Fibroblast of lung (primary cell): ENCODE data around the gene COA1. TPM values are rescaled to one million over a fixed set of nuclear protein-coding genes. Genes with fewer than 3 reads are reported as not detected.

Source experiments
- DNase-seq, 2 donors: peaks; one replicate each; pipeline versions ENCODE4 v3.0.0 to v3.0.0-alpha.2; 2010; ENCODE audit warnings: low read depth in 2 of 2
- H2AFZ ChIP-seq: 2 replicates; pipeline ENCODE4 v1.5.1; 2012; ENCODE audit warnings: low read length, control low read depth, inconsistent platforms
- H3K27ac ChIP-seq: 2 replicates; pipeline ENCODE4 v1.5.1; 2011; ENCODE audit warnings: low read length, control low read depth; ENCODE audit not compliant: insufficient read depth
- H3K27me3 ChIP-seq: 2 replicates; pipeline ENCODE4 v1.5.1; 2011; ENCODE audit warnings: mild to moderate bottlenecking, low read length; ENCODE audit not compliant: control insufficient read depth, insufficient read depth
- H3K36me3 ChIP-seq: 2 replicates; pipeline ENCODE4 v1.5.1; 2011; ENCODE audit warnings: low read length; ENCODE audit not compliant: control insufficient read depth, insufficient read depth
- H3K4me1 ChIP-seq: 2 replicates; pipeline ENCODE4 v1.5.1; 2011; ENCODE audit warnings: low read length; ENCODE audit not compliant: control insufficient read depth, insufficient read depth; ENCODE audit errors: extremely low read depth
- H3K4me2 ChIP-seq: 2 replicates; pipeline ENCODE4 v1.5.1; 2011; ENCODE audit warnings: low read length, control low read depth; ENCODE audit not compliant: insufficient read depth; ENCODE audit errors: extremely low read depth
- H3K4me3 ChIP-seq, 4 experiments: fragments of 200-600 bp in 1 of 4; sonication (generic) in 1 of 4; replicated peaks in 1 of 4; 2 replicates each; pipeline ENCODE4 v1.5.1; 2011 to 2016; ENCODE audit warnings: low read length in 4 of 4, low read depth in 3 of 4, mild to moderate bottlenecking in 3 of 4, control low read depth in 2 of 4, inconsistent platforms in 1 of 4, mixed read lengths in 1 of 4; ENCODE audit not compliant: insufficient read depth in 1 of 4; ENCODE audit errors: control extremely low read depth in 1 of 4
- H3K79me2 ChIP-seq: 2 replicates; pipeline ENCODE4 v1.5.1; 2012; ENCODE audit warnings: mild to moderate bottlenecking, low read length, inconsistent platforms; ENCODE audit not compliant: control insufficient read depth, insufficient read depth
- H3K9ac ChIP-seq: 2 replicates; pipeline ENCODE4 v1.5.1; 2011; ENCODE audit warnings: mild to moderate bottlenecking, low read length, control low read depth; ENCODE audit not compliant: insufficient read depth
- H3K9me3 ChIP-seq: 2 replicates; pipeline ENCODE4 v1.5.1; 2012; ENCODE audit warnings: low read depth, low read length; ENCODE audit not compliant: control insufficient read depth, insufficient read depth
- H4K20me1 ChIP-seq: 2 replicates; pipeline ENCODE4 v1.5.1; 2011; ENCODE audit warnings: low read length; ENCODE audit not compliant: control insufficient read depth, insufficient read depth; ENCODE audit errors: extremely low read depth
- EZH2 ChIP-seq: IDR thresholded peaks from 2 replicates; pipeline ENCODE4 v1.5.1; 2012; ENCODE audit warnings: low read length, control low read depth, mild to moderate bottlenecking; ENCODE audit errors: missing control alignments
- polyA plus RNA-seq, 2 donors: library from polyadenylated mRNA; depleted of rRNA in 1 of 2; stranded (reverse) in 1 of 2; unstranded in 1 of 2; fragments of >200 nt; gene quantifications; 2 replicates each; pipeline ENCODE4 v1.2.1, GENCODE V29; 2011 to 2012; ENCODE audit warnings: missing spikeins in 1 of 2
- total RNA-seq: library from RNA; depleted of rRNA; stranded (reverse); fragments of >200 nt; gene quantifications from 2 replicates; pipeline ENCODE4 v1.2.1, GENCODE V29; 2014
- TF ChIP-seq, protein P1 (sequence below), 2 donors: IDR thresholded peaks in 1 of 2; conservative IDR thresholded peaks in 1 of 2; 1 replicate in 1 of 2; 2 replicates in 1 of 2; pipeline ENCODE4 v1.5.1; 2011 to 2012; ENCODE audit warnings: low read length in 2 of 2, control low read depth in 1 of 2, inconsistent platforms in 1 of 2, low read depth in 1 of 2, mild to moderate bottlenecking in 1 of 2

Gene COA1
- total and polyA plus RNA-seq, 2 donors (not counting 1 experiment from before 2014, with no cell fraction given), result 28.8 to 39.6 TPM

DNA sequence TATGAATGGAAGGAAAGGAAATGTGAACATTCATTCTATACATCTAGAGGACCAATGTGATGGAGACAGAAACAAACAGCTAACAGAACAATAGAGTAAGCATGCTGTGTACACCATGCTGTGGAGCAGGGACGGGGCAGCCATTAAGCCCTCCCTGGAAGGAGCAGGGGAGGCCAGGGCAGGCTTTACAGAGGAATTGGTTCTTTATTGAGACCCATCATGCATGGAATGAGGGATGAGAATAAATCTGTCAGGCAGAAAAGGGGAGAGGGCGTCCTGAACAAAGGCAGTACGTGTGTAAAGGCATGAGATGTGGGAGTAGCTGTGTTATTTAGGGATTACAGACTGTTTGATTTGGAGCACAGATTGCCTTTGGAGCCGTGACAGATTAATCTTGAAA is 111.2 kb downstream of the COA1 start:
- no peak overlapping the region for H3K27ac ChIP-seq

DNA sequence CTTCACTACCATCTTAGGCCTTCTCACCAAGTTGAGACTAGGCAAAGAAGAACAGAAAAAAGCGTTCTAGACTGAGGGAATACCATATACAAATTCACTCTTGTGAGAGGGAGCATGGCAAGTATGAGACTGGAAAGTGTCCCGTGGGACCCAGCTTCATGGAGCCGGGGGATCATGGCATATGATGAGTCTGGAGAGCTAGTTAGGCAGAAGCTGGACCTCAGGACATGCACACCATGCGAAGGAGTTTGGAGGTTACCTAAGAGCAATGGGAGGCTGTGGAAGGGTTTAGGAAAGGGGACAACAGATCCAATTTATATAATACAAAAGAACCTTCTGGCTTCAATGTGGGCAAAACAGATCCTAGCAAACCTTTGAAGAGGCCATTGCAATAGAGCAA is 112.3 kb downstream of the COA1 start:
- Histone ChIP-seq H3K36me3 (peaks cover 11% of the 10 kb centered on the region), H3K27me3 (no peaks in the 10 kb centered on the region), H3K4me1 (peaks cover 10% of the 10 kb centered on the region), H4K20me1 (no peaks in the 10 kb centered on the region), H3K9me3 (no peaks in the 10 kb centered on the region), H3K4me3 (no peak overlapping the region), H3K9ac (no peak overlapping the region), H3K27ac (no peak overlapping the region), H3K79me2 (peaks cover 69% of the 10 kb centered on the region), H3K4me2 (no peak overlapping the region), H2AFZ (no peak overlapping the region)
- TF ChIP-seq EZH2, result no peak
- TF ChIP-seq, protein P1, sequence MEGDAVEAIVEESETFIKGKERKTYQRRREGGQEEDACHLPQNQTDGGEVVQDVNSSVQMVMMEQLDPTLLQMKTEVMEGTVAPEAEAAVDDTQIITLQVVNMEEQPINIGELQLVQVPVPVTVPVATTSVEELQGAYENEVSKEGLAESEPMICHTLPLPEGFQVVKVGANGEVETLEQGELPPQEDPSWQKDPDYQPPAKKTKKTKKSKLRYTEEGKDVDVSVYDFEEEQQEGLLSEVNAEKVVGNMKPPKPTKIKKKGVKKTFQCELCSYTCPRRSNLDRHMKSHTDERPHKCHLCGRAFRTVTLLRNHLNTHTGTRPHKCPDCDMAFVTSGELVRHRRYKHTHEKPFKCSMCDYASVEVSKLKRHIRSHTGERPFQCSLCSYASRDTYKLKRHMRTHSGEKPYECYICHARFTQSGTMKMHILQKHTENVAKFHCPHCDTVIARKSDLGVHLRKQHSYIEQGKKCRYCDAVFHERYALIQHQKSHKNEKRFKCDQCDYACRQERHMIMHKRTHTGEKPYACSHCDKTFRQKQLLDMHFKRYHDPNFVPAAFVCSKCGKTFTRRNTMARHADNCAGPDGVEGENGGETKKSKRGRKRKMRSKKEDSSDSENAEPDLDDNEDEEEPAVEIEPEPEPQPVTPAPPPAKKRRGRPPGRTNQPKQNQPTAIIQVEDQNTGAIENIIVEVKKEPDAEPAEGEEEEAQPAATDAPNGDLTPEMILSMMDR (conservative IDR thresholded peaks at IDR 0.05 in 1 of 2, IDR thresholded peaks at IDR 0.05 in 1 of 2; ENCODE audit: low read depth in 1 of 2, low read length in 2 of 2), result no peak
- DNase-seq, result no peak

More for the DNA sequence above, 111.2 kb downstream of the COA1 start:
- Histone ChIP-seq H3K4me3 (no peak overlapping the region), H3K4me1 (peaks cover 4% of the 10 kb centered on the region), H3K36me3 (peaks cover 9% of the 10 kb centered on the region), H3K9ac (no peak overlapping the region), H3K4me2 (no peak overlapping the region), H4K20me1 (no peaks in the 10 kb centered on the region), H3K79me2 (peaks cover 70% of the 10 kb centered on the region), H3K27me3 (no peaks in the 10 kb centered on the region), H2AFZ (no peak overlapping the region), H3K9me3 (no peaks in the 10 kb centered on the region)
- DNase-seq, result no peak
- TF ChIP-seq EZH2, result no peak
- TF ChIP-seq, protein P1 (conservative IDR thresholded peaks at IDR 0.05 in 1 of 2, IDR thresholded peaks at IDR 0.05 in 1 of 2; ENCODE audit: low read depth in 1 of 2, low read length in 2 of 2), result no peak

DNA sequence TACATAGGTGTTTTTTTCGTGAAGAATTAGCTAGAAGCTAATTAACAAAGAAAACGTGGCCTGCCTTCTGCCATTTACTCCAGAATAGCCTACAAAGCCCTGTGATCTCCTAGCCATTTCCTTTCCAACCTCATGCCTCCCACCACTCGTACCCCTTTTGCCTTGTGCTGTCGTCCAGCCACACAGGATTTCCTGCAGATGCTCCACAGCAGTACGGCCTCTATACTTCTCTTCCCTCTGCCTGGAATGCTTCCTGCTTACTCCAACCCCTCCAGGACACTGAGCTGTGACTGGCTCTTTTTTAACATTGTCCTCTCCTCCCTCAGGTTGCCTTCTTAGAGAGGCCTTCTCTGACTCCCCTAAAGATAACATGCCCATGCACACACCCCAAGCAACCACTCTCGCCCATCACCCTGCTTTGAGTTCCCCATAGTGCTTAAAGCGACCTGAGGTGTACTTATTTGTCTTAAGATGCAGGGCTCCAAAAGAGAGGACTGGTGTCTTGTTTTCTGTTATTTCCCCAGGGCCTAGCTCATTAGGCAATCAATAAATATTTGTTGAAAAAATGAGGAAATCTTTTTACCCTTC is 113.7 kb downstream of the COA1 start:
- no peak for TF ChIP-seq EZH2
- TF ChIP-seq, protein P1 (conservative IDR thresholded peaks at IDR 0.05 in 1 of 2, IDR thresholded peaks at IDR 0.05 in 1 of 2; ENCODE audit: low read depth in 1 of 2, low read length in 2 of 2), result no peak
- Histone ChIP-seq H3K4me1 (peaks cover 14% of the 10 kb centered on the region), H3K36me3 (peaks cover 12% of the 10 kb centered on the region), H4K20me1 (no peaks in the 10 kb centered on the region), H3K27ac (no peak overlapping the region), H3K27me3 (no peaks in the 10 kb centered on the region), H2AFZ (no peak overlapping the region), H3K9me3 (no peaks in the 10 kb centered on the region), H3K4me3 (no peak overlapping the region), H3K9ac (no peak overlapping the region), H3K79me2 (peaks cover 73% of the 10 kb centered on the region), H3K4me2 (no peak overlapping the region)
- no peak for DNase-seq
